ENCODE measurements around the gene WASF2. TPM values are rescaled to one million over a fixed set of nuclear protein-coding genes. Genes with fewer than 3 reads are reported as not detected.
A peak's percentile ranks its signal among the peaks of the same experiment; 100 is the strongest.

The WASF2 gene
- total RNA-seq, 2 experiments from 2014 or later, result 119 to 121 TPM

DNA sequence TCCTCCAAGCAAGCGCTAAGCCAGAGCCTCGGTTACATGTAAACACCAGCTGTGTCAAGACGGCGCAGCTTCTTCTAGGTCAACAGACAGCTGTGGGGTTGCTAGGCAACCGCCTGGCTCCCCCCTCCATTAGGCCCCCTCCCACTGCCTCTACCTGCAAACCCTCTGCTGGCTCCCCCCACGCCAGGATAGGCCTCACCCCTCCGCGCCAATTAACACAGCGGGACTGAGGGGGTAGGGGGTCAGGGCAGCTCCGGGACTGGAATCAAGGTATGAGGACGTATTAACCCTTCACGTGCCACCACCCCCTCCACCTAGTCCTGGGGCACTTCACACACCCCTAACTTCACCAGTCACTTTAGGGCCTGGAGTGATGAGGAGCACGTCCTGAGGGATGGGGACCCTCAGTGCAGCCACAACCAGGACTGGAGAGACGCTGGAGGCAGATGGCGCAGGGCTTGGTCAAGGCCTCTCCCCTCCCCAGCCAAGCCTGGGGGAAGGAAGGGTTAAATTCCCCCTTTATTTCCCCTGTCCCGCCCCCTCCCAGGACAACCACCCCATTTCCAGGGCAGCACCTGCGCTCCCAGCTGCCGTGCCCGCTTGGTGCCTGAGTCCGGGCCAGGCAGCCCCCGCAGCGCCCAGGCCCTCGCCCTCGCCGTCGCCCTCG, 37.4 kb upstream of the WASF2 start:
- H3K36me3 Mint-ChIP-seq (ENCODE audit: low read depth), result peaks cover 23% of the 10 kb centered on the region
- H3K4me3 Mint-ChIP-seq, result peak overlapping the region; percentile 68
- ATAC-seq (ENCODE audit: poor library complexity), result peak; percentile 20
- Histone ChIP-seq H3K27ac (ENCODE audit: low read depth in 1 of 2, low read length in 2 of 2) (peak overlapping the region; percentile 10 to 75), H3K36me3 (ENCODE audit: insufficient read depth, low read length) (peaks cover 4% of the 10 kb centered on the region), H3K27me3 (ENCODE audit: control insufficient read depth in 1 of 2, insufficient read depth in 2 of 2, low read length in 2 of 2) (no peaks in the 10 kb centered on the region), H3K9me3 (ENCODE audit: control insufficient read depth in 1 of 2, insufficient read depth in 1 of 2, low read length in 2 of 2) (no peaks in the 10 kb centered on the region), H3K4me3 (ENCODE audit: low read length) (peak overlapping the region; percentile 45), H3K4me1 (ENCODE audit: insufficient read depth, low read length) (peaks cover 74% of the 10 kb centered on the region)
- H3K4me1 Mint-ChIP-seq (ENCODE audit: low read depth), result peaks cover 74% of the 10 kb centered on the region
- TF ChIP-seq, protein P1, sequence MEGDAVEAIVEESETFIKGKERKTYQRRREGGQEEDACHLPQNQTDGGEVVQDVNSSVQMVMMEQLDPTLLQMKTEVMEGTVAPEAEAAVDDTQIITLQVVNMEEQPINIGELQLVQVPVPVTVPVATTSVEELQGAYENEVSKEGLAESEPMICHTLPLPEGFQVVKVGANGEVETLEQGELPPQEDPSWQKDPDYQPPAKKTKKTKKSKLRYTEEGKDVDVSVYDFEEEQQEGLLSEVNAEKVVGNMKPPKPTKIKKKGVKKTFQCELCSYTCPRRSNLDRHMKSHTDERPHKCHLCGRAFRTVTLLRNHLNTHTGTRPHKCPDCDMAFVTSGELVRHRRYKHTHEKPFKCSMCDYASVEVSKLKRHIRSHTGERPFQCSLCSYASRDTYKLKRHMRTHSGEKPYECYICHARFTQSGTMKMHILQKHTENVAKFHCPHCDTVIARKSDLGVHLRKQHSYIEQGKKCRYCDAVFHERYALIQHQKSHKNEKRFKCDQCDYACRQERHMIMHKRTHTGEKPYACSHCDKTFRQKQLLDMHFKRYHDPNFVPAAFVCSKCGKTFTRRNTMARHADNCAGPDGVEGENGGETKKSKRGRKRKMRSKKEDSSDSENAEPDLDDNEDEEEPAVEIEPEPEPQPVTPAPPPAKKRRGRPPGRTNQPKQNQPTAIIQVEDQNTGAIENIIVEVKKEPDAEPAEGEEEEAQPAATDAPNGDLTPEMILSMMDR (IDR thresholded peaks at IDR 0.05), result no peak
- intact Hi-C loops (cut with DNase I, micrococcal nuclease), result loop anchor here in 1 of 2 experiments (10.0 kb wide), 1 partner anchor 137 kb away; no protein-coding TSS in a partner anchor
- H3K27ac Mint-ChIP-seq, result peak overlapping the region; percentile 96
- H3K9me3 Mint-ChIP-seq, result no peaks in the 10 kb centered on the region
- CTCF ChIA-PET, result interaction anchor here (1.0 to 1.2 kb wide), 3 partner anchors 29 to 81 kb away, joined by 3 to 5 read pairs (median 4); no protein-coding TSS in a partner anchor
- DNase-seq, result peak; percentile 20 to 87 (median 55)
- POLR2A ChIA-PET, result interaction anchor here (0.7 to 3.9 kb wide), 4 partner anchors 29 to 136 kb away, joined by 3 to 26 read pairs (median 7); partner anchors contain the start of gene WASF2
- no peaks in the 10 kb centered on the region for H3K27me3 Mint-ChIP-seq

DNA sequence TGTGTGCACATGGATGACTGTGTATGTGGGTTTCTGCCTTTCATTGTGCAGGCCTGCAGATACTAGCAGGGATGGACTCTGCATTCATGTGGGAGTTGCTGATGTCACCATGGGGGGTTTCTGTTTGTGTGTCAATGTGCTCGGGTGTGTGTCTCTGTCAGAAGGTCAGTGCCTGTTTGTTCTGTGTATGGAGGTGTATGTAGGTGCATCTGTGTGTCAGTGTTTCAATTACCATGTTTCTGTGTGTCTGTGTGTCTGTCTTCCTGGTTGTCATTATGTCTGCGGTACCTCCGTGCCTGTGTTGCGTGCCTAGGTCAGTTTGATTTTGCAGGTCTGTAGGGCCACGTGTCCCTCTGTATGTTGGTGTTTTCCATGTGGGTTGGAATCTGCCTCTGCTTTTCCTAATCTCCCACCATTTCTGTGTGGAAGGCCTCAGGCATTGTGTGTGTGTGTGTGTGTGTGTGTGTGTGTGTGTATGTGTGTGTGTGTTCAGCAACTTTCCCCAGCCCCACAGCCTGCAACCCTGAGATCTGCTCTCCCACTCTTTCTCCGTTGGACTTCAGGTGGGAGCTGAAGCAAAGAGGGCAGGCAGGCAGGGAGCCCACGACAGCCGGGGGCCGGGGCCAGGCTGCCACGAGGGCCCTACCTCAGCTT, 36.7 kb upstream of the WASF2 start:
- H3K4me1 ChIP-seq (ENCODE audit: insufficient read depth, low read length), result peaks cover 74% of the 10 kb centered on the region
- no peaks in the 10 kb centered on the region for H3K9me3 ChIP-seq (ENCODE audit: control insufficient read depth in 1 of 2, insufficient read depth in 1 of 2, low read length in 2 of 2)
- no peak for ATAC-seq (ENCODE audit: poor library complexity)
- H3K4me3 ChIP-seq (ENCODE audit: low read length), result peak overlapping the region; percentile 45
- H3K27ac Mint-ChIP-seq, result peak overlapping the region; percentile 96
- peaks cover 4% of the 10 kb centered on the region for H3K36me3 ChIP-seq (ENCODE audit: insufficient read depth, low read length)
- H3K27me3 Mint-ChIP-seq, result no peaks in the 10 kb centered on the region
- H3K27ac ChIP-seq (ENCODE audit: low read depth in 1 of 2, low read length in 2 of 2), result peak overlapping the region; percentile 10 to 75
- peaks cover 74% of the 10 kb centered on the region for H3K4me1 Mint-ChIP-seq (ENCODE audit: low read depth)
- no peaks in the 10 kb centered on the region for H3K9me3 Mint-ChIP-seq
- CTCF ChIA-PET, result interaction anchor here (1.1 to 1.5 kb wide), 2 partner anchors 42 to 143 kb away, joined by 3 to 5 read pairs; no protein-coding TSS in a partner anchor
- DNase-seq, result peak in 2 of 14 experiments; percentile 38 to 41
- intact Hi-C loops (cut with DNase I, micrococcal nuclease), result loop anchor here in 1 of 2 experiments (10.0 kb wide), 1 partner anchor 138 kb away; no protein-coding TSS in a partner anchor
- H3K4me3 Mint-ChIP-seq, result peak overlapping the region; percentile 68
- TF ChIP-seq, protein P1 (IDR thresholded peaks at IDR 0.05), result no peak
- POLR2A ChIA-PET, result interaction anchor here (1.1 to 3.9 kb wide), 7 partner anchors 30 to 143 kb away, joined by 3 to 26 read pairs (median 6); partner anchors contain the start of genes AHDC1 and WASF2
- H3K36me3 Mint-ChIP-seq (ENCODE audit: low read depth), result peaks cover 23% of the 10 kb centered on the region
- H3K27me3 ChIP-seq (ENCODE audit: control insufficient read depth in 1 of 2, insufficient read depth in 2 of 2, low read length in 2 of 2), result no peaks in the 10 kb centered on the region

All from CD4-positive, alpha-beta T cell (primary cell).